CD4-positive, alpha-beta T cell treated with Interleukin-6 at 100 ng/mL for 8 hours (primary cell): ENCODE results near the gene EYS.

Experiments
- DNase-seq: peaks from one replicate; pipeline ENCODE4 v3.0.0-alpha.2; 2020; ENCODE audit warnings: mixed read lengths, low spot score

The EYS gene

DNA sequence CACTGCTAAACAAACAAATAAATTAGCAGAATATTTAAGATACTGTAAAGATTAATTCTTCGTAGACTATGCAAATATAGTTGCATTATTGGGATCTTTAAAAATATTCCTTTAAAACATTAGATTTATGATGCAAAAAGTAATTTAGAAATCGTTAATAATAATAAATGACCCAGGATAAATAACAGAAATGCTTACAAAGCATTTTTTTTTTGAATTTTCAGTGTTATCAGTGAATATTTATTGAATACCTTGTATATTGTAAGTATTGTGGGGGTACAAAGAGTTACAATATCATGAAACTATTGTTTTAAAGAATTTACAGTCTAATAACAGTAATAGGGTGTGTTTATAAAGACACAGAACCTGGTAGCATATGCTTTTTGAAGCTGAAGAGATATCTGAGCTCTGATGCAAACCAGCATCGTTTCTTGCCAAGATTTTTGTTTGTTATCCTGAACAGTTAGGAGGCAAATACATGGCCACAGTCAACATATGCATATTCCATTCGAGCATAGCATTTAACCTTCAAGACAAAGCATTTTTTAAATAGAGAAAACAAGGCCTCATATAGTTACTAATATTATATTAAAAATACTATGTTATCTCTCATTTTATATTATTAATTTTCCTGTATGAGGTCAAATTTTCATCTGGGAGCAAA lies 1584.2 kb downstream of the EYS start:
- no peak for DNase-seq

DNA sequence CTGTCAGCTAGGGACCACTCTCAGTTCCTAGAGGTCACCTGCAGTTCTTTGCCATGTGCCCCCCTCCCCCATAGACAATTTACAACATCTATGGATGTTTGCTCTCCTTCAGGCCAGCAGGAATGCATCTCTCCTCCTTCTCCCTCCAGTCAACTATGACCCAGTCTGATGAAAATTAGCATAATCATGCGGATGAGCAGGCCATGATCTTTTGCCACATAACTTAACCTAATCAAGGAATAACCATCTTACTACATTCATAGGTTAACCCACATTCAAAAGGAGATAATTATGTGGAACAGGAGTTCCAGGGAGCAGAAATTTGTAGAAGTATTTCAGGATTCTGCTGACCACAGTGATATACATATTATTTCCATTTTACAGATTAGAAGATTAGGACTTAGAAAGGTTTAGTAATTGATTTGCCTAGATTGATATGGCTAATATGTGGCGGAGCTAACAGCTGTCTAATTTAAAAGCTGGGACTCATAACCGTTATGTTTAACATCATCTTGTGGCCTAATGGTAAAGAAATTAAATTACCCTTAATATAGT lies 1585.9 kb downstream of the EYS start:
- DNase-seq = no peak

DNA sequence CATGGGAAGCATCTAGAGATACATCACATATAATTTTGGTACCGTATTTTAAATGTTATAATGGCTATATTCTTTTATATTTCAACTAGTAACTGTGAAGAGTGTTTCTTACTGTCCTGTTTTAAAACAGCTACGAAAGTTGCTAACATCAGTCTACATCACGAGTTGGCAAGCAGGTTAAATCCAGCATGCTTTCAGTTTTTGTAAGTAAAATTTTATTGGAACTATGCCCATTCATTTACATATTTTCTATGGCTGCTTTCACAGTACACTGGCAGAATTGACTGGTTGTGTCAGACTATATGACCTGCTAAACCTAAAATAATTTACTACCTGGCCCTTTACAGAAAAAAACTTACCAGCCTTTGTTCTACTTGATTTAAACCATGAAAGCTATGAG lies 1593.3 kb downstream of the EYS start:
- DNase-seq = no peak

DNA sequence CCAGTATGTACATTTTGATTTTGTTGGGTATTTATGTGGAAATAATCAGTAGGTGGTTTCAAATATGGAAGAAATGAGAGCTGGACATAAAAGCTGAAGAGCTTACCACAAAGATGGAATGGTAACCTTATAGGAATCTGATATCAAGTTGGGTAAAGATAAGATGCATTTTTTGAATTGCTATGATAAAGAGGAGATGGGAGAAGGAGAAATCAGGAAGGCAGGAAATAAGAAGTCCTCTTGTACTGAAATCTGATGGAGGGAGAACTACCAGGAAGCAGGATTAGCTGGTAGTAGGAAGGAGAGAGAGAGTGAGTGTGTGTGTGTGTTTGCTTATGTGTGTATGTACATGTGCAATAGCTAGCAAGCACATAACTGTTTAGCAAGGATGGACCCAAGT lies 1603.0 kb downstream of the EYS start:
- DNase-seq = no peak

DNA sequence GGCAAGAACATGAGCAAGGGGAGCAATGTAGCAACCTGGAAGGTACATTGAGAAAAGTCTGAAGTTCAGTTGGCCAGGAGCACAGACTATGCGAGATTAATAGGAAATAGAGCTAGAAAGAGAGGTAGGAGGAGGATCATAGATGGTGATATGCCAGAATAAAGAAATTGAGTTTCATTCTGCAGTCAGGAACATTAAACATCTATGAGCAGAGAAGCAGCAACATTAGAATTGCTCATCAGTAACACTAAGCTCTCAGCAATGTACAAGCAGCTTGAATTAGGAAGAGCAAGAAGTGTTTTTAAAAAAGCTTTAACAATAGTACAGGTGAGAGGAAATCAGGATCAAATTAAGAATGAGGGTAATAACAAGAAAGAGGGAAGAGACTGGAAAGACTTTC lies 1603.5 kb downstream of the EYS start:
- DNase-seq = no peak

DNA sequence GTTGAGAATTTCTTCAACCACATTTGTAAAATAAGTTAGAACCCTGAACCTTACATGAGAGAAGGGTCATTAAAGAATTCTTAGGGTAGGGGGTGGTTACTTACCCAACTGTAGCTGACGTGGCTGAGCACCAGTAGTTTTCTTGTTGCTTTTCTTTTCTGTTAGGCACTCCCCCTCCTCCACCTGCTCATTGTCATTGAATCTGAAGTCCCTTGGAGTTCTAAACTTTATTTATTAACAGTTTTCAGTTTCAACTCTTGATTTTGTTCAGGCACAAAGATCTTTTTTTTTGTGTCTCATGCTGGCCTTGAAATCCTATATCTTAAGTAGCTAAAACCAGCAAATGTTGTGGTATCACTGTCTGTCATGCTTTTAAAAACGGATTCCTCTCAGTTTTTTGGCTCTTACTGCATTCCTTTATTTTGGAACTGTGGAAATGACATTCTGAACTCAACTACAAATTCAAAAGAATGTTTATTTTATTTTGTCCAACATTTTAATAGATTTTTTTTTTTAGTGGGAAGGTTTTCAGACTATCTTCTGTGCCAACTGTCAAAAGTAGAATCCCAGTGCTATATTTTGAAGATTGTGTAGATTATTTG lies 1606.2 kb downstream of the EYS start:
- no peak for DNase-seq

DNA sequence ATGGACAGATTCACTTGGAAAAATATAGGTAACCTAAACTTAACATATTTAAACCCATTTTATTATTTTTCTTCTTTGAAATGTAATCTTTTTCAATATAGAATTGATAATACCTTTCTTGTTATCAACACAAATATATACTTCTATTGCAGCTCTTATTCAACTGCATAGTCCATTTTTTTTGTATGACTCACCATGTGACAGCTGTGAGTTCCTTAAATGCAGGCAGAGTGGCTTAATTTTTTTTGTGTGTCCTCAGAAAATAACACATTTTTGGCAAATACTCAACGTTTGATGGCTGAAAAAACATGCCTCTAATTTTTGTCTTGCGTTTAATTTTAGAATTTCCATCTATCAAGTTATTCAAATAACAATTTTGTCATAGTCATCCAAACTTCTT lies 1616.7 kb downstream of the EYS start:
- no peak for DNase-seq

DNA sequence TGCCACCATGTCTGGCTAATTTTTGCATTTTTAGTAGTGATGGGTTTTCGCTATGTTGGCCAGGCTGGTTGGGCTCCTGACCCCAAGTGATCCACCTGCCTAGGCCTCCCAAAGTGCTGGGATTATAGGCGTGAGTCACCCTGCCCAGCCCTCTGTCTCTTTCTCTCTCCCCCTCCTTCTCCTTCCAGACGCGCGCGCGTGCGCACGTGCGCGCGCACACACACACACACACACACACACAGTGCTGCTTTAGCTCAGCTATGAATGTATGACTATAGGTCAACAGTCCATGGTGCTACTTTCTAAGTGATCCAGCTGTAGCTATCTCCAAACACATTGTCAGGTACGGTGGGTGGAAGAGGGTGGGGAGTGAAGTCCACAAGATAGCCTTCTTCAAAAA lies 1621.9 kb downstream of the EYS start:
- no peak for DNase-seq

DNA sequence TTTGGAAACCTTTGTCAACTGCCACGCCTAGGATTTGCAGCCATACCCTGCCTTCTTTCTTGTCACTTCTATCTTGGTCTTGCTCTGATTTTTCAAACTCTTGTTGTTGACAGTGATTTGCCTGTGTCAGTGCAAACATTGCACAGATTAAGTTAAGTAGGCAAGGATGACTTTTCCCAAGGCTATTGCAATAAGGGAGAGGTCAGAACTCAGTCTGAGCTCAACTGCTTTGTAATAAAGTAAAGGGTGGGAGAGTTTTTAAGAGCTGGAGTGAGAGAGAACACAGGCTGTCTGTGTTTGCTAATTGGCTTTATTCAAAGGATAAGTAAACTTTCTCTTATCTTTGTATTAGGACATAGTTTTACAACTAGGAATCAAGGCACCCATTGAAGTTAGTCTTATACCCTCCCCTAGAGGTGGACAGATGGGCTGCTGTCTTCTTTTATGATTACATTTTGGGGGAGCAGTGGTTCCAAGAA lies 1622.8 kb downstream of the EYS start:
- DNase-seq = no peak

DNA sequence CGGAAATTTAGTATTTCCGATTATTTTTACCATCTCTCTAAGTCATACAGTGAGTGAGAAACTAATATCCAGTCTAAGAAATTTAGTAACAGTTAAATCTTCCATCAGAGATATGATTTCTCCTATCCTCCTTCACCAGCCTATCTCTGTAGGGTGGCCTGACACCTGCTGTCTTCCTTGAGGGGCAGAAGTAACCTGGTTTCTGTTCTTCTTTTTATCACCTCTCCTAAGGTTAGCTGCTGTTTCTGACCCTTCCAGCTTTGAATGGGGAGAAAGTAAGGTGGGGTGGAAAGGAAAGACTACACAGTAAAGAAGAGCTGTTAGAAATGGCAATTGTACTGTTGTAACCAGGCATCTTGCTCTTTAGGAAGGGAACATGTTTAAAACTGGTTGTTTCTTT lies 1623.8 kb downstream of the EYS start:
- no peak for DNase-seq

DNA sequence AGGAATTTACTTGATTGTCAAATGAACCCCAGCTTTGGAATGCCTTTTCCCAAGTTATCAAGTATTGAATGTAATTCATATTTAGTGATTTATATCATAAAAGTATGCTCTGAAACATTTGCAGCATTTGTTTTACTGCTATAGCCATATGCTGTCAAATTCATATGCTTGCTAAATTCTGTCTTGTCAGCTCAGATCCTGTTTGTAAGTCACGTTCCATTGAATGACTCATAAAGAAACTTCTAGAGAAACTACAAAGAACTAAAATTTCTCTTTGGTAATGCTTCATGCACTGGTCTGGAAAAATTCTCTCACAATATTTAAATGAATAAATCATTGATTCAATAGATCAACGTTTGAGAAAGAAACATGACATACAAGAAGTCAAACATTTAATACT lies 1625.6 kb downstream of the EYS start:
- DNase-seq = no peak

DNA sequence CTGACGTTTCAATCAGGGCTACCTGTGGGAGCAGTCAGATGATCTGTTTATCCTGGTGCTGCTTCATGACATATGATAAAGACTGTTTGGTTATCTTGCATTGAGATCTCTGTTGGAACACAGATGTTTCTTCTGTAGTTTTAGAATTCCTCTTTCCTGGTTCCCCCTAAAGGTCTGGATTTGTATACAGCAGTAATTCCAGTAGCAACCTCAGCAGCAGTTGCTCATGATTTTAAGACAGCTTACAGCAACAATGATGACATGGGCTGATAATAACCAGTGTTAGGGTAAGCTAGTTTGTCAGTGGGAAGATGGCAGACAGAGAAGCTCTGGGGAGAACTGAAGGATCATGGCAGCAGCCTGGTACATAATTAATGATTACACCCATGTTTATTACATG lies 1632.0 kb downstream of the EYS start:
- DNase-seq = no peak

DNA sequence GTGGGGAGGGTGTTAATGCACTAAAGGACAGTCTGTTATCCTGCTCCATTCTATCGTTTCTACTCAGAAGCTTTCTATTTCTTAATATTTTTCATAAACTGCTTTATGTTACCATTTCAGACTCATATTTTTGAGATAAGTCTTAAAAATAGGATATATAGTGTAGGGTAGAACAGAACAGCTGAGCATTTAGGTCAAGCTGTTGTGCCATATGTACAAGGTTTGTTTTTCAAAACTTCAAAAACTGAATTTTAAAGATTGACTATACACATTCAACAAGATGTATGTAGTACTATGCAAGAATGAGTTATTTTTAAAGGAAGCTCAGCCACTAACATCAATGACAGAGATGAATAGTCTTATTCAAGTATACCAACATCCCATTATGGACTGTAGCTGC lies 1634.3 kb downstream of the EYS start:
- DNase-seq = no peak

DNA sequence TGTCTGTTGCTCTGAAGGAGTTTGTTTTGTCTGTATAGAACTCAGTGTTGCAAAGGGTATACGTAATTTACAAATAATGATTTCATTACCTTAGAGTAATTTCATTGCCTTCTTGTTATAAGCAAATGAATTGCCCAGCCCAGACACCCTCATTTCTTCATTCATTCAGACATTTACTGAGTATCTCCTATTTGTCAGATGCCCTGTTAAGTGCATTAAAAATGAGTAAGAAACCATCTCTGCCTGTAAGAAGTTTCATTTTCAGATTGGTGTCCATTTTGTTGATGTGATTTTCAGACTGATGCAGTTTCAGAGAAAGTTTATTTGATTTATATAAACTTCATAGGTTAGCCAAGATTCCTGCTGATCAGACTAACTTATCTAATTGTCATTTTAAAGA lies 1642.1 kb downstream of the EYS start:
- no peak for DNase-seq

DNA sequence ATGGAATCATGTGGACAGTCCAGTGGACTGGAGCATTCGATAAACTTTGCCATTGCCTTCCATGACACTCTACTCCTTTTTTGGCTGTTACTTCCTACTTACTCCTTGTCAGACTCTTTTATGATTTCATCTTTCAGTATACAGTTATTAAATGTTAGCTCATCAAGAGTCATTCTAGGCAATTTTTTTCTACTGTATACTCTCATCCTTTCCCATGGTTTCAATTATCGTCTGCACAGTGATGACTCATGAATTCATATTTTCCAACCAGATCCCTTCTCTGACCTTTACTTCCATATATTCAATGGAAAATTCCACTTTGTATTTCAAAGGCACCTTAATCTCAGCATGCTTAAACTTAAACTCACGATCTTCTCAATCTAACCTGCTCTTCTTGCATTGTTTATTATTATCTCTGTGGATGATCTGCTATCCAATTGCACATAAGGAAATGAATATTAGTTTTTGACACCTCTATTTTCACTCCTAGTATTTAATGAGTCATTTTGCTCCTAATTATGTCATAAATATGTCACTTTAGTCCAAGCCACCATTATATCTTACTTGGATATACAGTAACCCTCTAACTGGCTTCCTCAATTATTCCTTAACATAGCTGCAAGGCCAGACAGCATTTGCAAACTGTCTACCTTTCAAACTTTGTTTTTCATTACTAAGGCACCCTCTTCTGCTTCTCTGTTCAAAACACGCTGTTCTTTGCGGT lies 1643.9 kb downstream of the EYS start:
- DNase-seq = no peak

DNA sequence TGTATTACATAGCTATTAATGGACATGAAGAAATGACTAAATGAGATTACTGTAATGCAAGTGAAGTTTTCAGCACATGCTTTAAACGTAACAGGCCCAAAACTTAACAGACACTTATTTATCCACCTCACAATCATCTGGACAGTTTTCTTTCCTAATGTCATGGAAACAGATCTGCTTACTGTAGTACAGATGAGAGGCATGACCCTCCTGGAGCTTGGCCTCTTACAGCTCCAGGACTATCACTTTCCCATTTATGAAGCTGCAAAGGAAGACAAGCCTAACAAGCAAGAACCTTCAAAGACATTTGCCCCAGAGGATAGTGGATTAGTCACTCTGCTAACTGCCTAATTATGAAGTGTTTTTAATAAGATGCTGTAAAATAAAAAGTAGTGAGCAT lies 1652.2 kb downstream of the EYS start:
- no peak for DNase-seq

DNA sequence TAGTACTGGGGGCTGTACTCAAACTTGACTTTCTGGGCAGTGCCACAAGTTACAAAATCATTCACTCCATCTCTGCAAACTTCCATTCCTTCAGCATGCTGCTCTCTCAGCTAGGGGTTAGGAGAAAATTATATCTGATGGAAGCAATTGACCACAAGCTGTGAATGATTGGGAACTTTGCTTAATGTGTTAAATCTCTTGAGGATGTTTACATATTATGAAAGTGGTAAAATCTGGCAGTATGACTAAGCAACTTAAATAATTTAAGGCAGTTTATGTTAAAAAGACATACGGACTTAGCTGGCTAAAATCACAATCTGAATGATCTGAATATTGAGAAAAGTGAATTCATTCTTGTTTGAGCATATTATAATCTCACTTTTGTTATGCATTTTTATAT lies 1656.4 kb downstream of the EYS start:
- no peak for DNase-seq

DNA sequence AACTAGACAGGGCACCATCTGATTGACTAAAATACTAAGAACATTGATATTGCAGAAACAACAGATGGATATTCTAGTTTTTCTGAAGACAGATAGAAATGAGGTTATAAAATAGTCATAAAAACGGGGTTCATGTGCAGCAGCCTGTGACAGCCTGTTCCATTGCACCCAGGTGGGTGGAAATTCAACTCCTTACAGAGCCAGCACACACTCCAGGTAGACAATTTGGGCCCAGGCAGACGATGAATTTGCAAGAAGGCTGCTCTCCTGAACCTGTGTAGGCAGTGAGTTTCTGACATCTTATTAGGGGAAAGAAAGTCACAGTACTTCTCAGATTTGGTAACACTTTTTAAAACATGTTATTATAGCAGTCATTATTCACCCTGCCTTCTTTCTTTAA lies 1657.3 kb downstream of the EYS start:
- no peak for DNase-seq

DNA sequence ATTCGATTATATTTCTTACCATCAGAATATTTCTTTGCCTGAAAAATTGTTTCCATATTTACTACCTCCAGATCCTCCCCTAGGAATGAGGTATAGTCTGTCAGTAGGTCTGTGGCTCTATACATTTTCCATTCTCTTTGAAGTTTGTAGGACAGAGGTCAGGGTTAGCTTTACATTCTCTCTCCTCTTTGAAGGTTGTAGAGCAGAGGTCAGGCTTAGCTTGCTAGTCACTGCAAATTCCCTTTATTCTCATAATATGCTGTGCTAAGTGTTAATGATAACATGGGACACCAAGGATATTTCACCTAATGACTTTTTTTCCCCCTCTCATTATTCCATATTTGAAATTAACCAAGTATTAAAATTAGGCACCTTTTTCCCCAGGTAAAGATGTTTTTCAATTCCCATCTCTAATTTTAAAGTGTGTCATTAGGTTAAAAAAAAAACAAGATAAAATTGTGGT lies 1660.2 kb downstream of the EYS start:
- DNase-seq = no peak

DNA sequence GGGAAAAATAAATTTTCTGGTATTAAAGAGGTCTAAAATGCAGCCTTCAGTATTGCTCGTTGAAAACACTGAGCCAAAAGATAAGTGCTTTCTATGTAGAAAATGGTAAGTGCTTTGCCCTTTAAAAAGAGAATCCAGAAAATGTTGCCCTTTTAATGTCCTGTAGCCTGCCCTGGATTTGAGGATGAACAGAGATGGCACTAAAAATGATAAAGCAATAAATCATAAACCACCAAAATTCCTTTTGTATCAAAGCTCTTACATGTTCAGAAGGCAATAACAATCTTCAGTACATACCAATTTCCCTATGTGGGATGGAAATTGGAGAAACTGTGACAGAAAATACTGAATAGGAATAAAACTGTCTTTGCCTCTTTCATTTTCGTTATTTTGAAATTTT lies 1665.7 kb downstream of the EYS start:
- no peak for DNase-seq

DNA sequence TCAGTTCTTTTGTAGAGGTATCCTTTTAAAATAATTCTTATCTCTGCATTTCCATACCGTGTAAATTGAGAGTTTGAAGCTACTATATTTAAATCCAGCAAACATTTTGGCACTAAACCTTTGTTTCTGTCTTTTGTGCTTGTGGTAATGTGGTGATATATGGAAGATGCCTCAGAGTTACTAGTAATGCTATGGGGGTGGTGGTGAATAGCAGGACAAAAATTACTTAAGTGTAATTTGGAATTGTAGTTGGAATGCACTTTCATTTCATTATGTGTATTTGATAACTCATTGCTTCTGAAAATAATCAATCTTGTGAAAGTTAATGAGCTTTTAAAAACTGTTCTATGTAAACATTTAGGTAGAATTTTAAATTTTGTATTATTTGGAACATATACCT lies 1666.9 kb downstream of the EYS start:
- DNase-seq = no peak

DNA sequence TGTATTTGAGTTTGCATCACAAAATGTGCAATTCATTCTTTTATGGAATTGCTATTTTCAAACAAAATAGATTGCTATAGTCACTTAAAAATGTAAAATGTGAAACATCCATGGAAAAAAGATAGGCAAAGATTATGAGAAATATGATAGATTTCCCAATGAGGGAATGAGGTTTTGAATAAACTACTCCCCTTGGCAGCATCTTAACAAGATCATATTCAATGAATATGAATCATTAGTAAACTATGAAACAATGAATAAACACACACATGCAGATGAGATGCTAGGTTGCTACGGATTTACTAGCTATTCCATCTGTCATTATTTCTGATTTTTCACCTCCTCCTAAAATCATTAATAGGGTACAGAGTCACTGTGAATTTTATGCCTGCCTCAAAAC lies 1669.6 kb downstream of the EYS start:
- DNase-seq = no peak
